SU-DHL-6 (cell line): Measurements from ENCODE around the gene POLR1D.

Source experiments
- CTCF ChIP-seq: fragments of 200-600 bp; sonication (generic); IDR thresholded peaks from one replicate; pipeline ENCODE4 v1.5.1; 2017; ENCODE audit warnings: antibody characterized with exemption, mild to moderate bottlenecking, low read length, moderate library complexity; ENCODE audit not compliant: insufficient read depth, poor library complexity, severe bottlenecking
- EZH2phosphoT487 ChIP-seq: fragments of 200-600 bp; sonication (generic), shearing (Covaris generic); conservative IDR thresholded peaks from 2 replicates; pipeline ENCODE4 v1.6.1; 2018; ENCODE audit warnings: mild to moderate bottlenecking, antibody characterized with exemption, low read length, moderate library complexity, mixed read lengths

GRCh38 chr13:27578121-27579030 is 43.3 kb upstream of the POLR1D start:
- TF ChIP-seq CTCF (no peak), EZH2phosphoT487 (no peak)
